Right lung (tissue), 5 donors: ENCODE results near the gene PLET1. TPM values are rescaled to one million over a fixed set of nuclear protein-coding genes. Genes with fewer than 3 reads are reported as not detected.

Experiments used
- DNase-seq, 2 donors: peaks; one replicate each; pipeline ENCODE4 v3.0.0-alpha.2; 2013
- polyA plus RNA-seq, 5 donors: library from polyadenylated mRNA; unstranded; fragments of 120-200 nt; gene quantifications; one replicate each; pipeline versions ENCODE4 v1.2.1 to v1.2.3, GENCODE V29; 2013; ENCODE audit warnings: inconsistent platforms in 1 of 5, low replicate concordance in 1 of 5; ENCODE audit not compliant: insufficient read length in 5 of 5, insufficient read depth in 1 of 5

PLET1 gene
- polyA plus RNA-seq, 5 donors, result not detected

GRCh38 chr11:112247201-112247600, 13.5 kb downstream of the PLET1 start:
- DNase-seq, result no peak

GRCh38 chr11:112241486-112241885, 19.2 kb downstream of the PLET1 start:
- no peak for DNase-seq

GRCh38 chr11:112238041-112238440, 22.6 kb downstream of the PLET1 start:
- DNase-seq, result no peak

GRCh38 chr11:112237451-112237850, 23.2 kb downstream of the PLET1 start:
- DNase-seq, result no peak

- no peak for DNase-seq
Observed at GRCh38 chr11:112235750-112236390, 24.8 kb downstream of the PLET1 start.

GRCh38 chr11:112231952-112232351, 28.7 kb downstream of the PLET1 start:
- no peak for DNase-seq

GRCh38 chr11:112229746-112230433, 30.8 kb downstream of the PLET1 start:
- no peak for DNase-seq

- DNase-seq, result no peak
Observed at GRCh38 chr11:112229159-112229558, 31.5 kb downstream of the PLET1 start.

- DNase-seq, result no peak
Observed at GRCh38 chr11:112228706-112229105, 32.0 kb downstream of the PLET1 start.

GRCh38 chr11:112227471-112227870, 33.2 kb downstream of the PLET1 start:
- no peak for DNase-seq

GRCh38 chr11:112226831-112227401, 33.7 kb downstream of the PLET1 start:
- DNase-seq, result no peak

GRCh38 chr11:112226062-112226830, 34.4 kb downstream of the PLET1 start, which contains the start of gene PTS:
TSS of gene PTS (plus strand) at chr11:112226428. CDS start at chr11:112226444, 16 bp downstream.
- DNase-seq, result peak; percentile 91 to 92

GRCh38 chr11:112225753-112226061, 35.0 kb downstream of the PLET1 start:
- no peak for DNase-seq

- no peak for DNase-seq
Observed at GRCh38 chr11:112223754-112224532, 36.7 kb downstream of the PLET1 start.

- DNase-seq, result no peak
Observed at GRCh38 chr11:112223121-112223520, 37.5 kb downstream of the PLET1 start.

- no peak for DNase-seq
Observed at GRCh38 chr11:112222303-112222702, 38.4 kb downstream of the PLET1 start.

GRCh38 chr11:112221274-112221835, 39.3 kb downstream of the PLET1 start:
- DNase-seq, result no peak

GRCh38 chr11:112219476-112220232, 41.0 kb downstream of the PLET1 start:
- peak; percentile 58 to 70 for DNase-seq

GRCh38 chr11:112216561-112217105, 44.0 kb downstream of the PLET1 start:
- no peak for DNase-seq

- DNase-seq, result no peak
Observed at GRCh38 chr11:112215621-112216020, 45.0 kb downstream of the PLET1 start.
